Measurements from ENCODE around the gene PTPRH.

The PTPRH gene

DNA sequence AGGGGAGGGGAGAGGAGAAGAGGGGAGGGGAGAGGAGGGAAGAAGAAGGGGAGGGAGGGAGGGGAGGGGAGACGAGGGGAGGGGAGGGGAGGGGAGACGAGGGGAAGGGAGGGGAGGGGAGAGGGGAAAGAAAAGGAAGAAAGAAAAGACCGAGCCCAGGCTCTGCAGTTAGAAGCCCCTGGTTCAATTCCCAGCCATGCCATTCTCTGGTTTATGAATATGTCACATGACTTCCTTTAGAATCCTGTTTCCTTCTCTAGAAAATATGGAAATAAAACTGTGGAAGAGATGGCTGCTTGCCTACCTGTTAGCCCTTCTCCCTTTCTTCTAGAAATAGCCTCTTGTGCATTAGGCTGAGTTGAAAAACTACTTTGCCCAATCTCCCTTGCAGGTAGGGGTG is 74.6 kb downstream of the PTPRH start:
- DNase-seq (ENCODE audit: low spot score) (no peak), FAIRE-seq (no peak)

DNA sequence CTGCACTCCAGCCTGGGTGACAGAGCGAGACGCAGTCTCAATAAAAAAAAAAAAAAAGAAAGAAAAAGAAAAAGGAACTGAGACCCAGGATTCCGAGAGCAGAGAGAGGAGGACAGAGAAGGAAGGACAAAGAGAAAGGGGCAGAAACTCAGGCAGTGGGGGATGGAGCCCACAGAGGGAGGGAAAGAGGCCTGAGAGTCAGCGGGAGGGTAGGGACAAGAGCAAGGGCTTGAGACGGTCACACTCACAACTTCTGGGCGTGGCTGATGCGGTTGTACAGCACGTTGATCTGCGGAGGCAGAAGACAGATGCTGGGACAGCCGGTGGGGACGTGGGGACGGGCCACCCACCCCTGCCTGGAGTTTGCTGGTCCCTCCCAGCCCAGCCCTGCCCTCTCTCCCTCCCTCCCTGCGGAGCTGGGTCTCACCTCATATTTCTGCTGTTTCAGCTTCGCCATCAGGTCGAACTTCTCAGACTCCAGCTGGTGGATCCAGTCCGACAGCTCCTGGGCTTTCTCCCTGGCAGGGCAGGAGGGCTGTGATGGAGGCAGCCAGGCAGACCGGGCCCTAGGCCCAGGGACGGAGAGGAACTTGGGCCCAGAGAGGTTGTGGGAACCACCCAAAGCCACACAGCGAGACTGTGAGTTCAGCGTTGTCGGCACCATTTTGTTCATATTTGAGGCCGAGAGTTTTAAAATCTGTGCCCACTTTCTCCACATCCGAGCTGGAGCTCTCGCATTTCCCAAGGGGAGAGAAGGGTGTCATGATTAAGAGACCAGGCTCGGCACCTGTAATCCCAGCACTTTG is 75.5 kb downstream of the PTPRH start:
- DNase-seq (ENCODE audit: low spot score) (no peak), FAIRE-seq (no peak)

DNA sequence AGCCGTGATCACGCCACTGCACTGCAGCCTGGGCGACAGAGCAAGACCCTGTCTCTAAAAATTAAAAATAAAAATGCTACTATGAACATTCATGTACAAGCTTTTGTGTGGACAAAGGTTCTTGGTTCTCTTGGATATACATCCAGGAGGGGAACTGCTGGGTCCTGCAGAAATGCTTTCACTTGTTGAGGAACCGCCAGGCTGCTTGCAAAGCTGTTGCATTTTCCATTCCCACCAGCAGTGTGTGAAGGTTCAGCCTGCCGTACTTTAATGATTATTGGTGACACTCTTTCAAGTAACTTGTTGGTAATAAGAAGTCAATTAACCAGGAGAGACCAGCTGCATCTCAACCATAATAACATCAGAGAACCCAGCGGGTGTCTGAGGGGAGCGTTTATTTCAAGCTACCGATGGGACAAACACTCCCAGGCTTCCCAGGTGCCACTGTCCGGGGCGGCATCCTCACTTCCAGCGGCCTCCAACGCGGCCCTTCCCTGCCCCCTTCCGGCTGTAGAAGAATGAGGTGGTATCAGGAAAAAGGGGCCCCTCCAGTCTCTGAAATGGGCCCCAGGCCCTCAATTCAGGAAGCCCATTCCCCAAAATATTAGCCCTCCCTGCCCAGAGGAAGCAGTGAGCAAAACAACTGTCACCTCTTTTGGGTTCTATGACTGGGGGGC is 76.7 kb downstream of the PTPRH start:
- DNase-seq (ENCODE audit: low spot score) (no peak), FAIRE-seq (no peak)

DNA sequence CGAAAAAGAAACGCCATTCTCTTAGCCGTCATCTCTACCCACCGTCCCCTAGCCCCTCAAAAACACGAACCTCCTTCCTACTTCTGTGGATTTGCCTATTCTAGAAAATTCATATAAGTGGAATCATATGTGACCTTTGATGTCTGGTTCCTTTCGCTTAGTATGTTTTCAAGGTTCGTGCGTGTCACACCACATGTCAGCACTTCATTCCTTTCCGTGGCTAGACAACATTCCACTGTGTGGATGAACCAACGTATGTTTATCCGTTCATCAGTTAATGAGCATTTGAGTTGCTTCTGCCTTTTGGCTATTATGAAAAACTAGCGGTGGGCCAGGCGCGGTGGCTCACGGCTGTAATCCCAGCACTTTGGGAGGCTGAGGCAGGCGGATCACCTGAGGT is 77.9 kb downstream of the PTPRH start:
- FAIRE-seq (no peak), DNase-seq (ENCODE audit: low spot score) (no peak)
